GM23338 (cell line): ENCODE results near the gene SCN1B.

Experiments used
- CREB1 ChIP-seq: fragments of 250-450 bp; sonication (Bioruptor Pico); IDR thresholded peaks from 2 replicates; pipeline ENCODE4 v1.5.0; 2020; ENCODE audit warnings: low read depth, mild to moderate bottlenecking, moderate library complexity
- CTCF ChIP-seq, 2 experiments: fragments of 200-600 bp in 1 of 2; sonication (generic) in 1 of 2; conservative IDR thresholded peaks; 2 replicates each; pipeline versions ENCODE4 v1.5.1 to v1.6.1; 2016 to 2017; ENCODE audit warnings: antibody characterized with exemption in 2 of 2, low read depth in 2 of 2, mild to moderate bottlenecking in 2 of 2, moderate library complexity in 1 of 2
- ETS1 ChIP-seq: IDR thresholded peaks from 2 replicates; pipeline ENCODE4 v1.6.1; 2016; ENCODE audit warnings: antibody characterized with exemption
- EZH2 ChIP-seq: fragments of 200-600 bp; sonication (generic); IDR thresholded peaks from one replicate; pipeline ENCODE4 v1.8.0; 2017; ENCODE audit warnings: antibody characterized with exemption, mild to moderate bottlenecking, low read depth; ENCODE audit not compliant: unreplicated experiment
- EZH2phosphoT487 ChIP-seq: fragments of 200-600 bp; sonication (generic); IDR thresholded peaks from one replicate; pipeline ENCODE4 v1.8.1; 2018; ENCODE audit warnings: antibody characterized with exemption; ENCODE audit not compliant: unreplicated experiment
- JUNB ChIP-seq: IDR thresholded peaks from one replicate; pipeline ENCODE4 v1.6.1; 2016; ENCODE audit warnings: antibody characterized with exemption; ENCODE audit not compliant: unreplicated experiment
- NANOG ChIP-seq: IDR thresholded peaks from 2 replicates; pipeline ENCODE4 v1.6.1; 2016; ENCODE audit warnings: antibody characterized with exemption, borderline replicate concordance
- POLR2AphosphoS5 ChIP-seq: IDR thresholded peaks from 2 replicates; pipeline ENCODE4 v1.6.1; 2016; ENCODE audit warnings: antibody characterized with exemption, low read depth
- REST ChIP-seq: IDR thresholded peaks from one replicate; pipeline ENCODE4 v1.6.1; 2018; ENCODE audit warnings: antibody characterized with exemption; ENCODE audit not compliant: unreplicated experiment
- STAT1 ChIP-seq: IDR thresholded peaks from one replicate; pipeline ENCODE4 v1.6.1; 2016; ENCODE audit warnings: antibody characterized with exemption; ENCODE audit not compliant: unreplicated experiment
- ZNF114 ChIP-seq: fragments of 250-450 bp; sonication (Bioruptor Pico); IDR thresholded peaks from 2 replicates; pipeline ENCODE4 v1.5.0; 2020; ENCODE audit warnings: mild to moderate bottlenecking, moderate library complexity
- ZNF331 ChIP-seq: fragments of 250-450 bp; sonication (Bioruptor Pico); IDR thresholded peaks from 2 replicates; pipeline ENCODE4 v1.5.0; 2020; ENCODE audit warnings: low read depth, mild to moderate bottlenecking, moderate library complexity
- TF ChIP-seq, protein P1 (sequence below): fragments of 250-450 bp; sonication (Bioruptor Pico); IDR thresholded peaks from 2 replicates; pipeline ENCODE4 v1.5.0; 2020; ENCODE audit warnings: mild to moderate bottlenecking, moderate library complexity

DNA sequence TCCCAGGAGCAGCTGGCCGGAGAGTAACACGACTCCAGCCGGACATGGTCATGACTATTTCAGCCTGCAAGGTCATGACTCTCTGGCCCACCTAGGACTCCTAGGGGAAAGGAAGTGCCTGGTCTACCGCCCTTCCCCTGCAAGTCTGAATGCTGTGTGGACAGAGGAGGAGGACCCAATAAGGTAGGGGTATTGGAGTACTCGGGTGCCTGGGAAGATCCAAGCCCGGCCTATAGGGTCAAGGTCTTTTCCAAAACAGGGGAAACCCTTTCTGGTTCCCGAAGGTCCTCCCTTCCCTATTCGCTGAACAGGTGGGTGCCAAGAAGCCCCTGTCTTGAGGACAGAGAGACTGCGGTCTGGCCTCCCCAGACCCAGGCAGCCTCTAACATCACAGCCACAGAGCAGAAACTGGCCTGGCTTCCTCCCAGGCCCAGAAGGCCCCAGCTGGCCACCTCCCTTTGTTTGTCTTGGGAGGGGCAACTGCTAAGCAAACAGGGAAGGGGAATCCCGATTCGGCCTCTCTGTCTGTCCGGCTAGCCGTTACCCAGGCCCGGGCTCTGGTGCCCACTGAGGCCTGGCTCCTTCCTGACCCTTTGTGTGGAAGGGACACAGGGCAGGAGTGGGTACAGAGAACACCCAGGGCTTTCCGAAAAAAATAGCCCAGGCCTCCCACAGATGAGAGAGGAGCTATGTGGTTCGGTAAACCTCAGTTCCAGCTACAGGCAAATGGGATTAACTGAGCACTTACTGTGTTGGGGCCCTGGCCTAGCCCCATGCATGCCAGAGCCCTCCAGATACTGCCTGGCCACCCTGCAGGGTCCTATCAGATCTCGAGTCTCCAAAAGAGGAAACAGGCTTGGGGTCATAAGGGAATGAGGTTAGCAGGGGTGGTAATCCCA is 35.4 kb upstream of the SCN1B start:
- TF ChIP-seq CTCF (conservative IDR thresholded peaks at IDR 0.05; ENCODE audit: low read depth in 2 of 2) (no peak), EZH2 (no peak), REST (no peak), POLR2AphosphoS5 (no peak), CREB1 (CRISPR knock-in tag) (no peak), EZH2phosphoT487 (no peak), ZNF114 (CRISPR knock-in tag) (no peak), JUNB (no peak), ETS1 (no peak), STAT1 (no peak), NANOG (no peak), ZNF331 (CRISPR knock-in tag) (no peak)
- TF ChIP-seq, protein P1, sequence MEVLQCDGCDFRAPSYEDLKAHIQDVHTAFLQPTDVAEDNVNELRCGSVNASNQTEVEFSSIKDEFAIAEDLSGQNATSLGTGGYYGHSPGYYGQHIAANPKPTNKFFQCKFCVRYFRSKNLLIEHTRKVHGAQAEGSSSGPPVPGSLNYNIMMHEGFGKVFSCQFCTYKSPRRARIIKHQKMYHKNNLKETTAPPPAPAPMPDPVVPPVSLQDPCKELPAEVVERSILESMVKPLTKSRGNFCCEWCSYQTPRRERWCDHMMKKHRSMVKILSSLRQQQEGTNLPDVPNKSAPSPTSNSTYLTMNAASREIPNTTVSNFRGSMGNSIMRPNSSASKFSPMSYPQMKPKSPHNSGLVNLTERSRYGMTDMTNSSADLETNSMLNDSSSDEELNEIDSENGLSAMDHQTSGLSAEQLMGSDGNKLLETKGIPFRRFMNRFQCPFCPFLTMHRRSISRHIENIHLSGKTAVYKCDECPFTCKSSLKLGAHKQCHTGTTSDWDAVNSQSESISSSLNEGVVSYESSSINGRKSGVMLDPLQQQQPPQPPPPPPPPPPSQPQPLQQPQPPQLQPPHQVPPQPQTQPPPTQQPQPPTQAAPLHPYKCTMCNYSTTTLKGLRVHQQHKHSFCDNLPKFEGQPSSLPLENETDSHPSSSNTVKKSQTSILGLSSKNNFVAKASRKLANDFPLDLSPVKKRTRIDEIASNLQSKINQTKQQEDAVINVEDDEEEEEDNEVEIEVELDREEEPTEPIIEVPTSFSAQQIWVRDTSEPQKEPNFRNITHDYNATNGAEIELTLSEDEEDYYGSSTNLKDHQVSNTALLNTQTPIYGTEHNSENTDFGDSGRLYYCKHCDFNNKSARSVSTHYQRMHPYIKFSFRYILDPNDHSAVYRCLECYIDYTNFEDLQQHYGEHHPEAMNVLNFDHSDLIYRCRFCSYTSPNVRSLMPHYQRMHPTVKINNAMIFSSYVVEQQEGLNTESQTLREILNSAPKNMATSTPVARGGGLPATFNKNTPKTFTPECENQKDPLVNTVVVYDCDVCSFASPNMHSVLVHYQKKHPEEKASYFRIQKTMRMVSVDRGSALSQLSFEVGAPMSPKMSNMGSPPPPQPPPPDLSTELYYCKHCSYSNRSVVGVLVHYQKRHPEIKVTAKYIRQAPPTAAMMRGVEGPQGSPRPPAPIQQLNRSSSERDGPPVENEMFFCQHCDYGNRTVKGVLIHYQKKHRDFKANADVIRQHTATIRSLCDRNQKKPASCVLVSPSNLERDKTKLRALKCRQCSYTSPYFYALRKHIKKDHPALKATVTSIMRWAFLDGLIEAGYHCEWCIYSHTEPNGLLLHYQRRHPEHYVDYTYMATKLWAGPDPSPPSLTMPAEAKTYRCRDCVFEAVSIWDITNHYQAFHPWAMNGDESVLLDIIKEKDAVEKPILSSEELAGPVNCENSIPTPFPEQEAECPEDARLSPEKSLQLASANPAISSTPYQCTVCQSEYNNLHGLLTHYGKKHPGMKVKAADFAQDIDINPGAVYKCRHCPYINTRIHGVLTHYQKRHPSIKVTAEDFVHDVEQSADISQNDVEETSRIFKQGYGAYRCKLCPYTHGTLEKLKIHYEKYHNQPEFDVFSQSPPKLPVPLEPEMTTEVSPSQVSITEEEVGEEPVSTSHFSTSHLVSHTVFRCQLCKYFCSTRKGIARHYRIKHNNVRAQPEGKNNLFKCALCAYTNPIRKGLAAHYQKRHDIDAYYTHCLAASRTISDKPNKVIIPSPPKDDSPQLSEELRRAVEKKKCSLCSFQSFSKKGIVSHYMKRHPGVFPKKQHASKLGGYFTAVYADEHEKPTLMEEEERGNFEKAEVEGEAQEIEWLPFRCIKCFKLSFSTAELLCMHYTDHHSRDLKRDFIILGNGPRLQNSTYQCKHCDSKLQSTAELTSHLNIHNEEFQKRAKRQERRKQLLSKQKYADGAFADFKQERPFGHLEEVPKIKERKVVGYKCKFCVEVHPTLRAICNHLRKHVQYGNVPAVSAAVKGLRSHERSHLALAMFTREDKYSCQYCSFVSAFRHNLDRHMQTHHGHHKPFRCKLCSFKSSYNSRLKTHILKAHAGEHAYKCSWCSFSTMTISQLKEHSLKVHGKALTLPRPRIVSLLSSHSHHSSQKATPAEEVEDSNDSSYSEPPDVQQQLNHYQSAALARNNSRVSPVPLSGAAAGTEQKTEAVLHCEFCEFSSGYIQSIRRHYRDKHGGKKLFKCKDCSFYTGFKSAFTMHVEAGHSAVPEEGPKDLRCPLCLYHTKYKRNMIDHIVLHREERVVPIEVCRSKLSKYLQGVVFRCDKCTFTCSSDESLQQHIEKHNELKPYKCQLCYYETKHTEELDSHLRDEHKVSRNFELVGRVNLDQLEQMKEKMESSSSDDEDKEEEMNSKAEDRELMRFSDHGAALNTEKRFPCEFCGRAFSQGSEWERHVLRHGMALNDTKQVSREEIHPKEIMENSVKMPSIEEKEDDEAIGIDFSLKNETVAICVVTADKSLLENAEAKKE = no peak
